OCI-LY7 (cell line): Measurements from ENCODE around the gene RFT1. TPM values are rescaled to one million over a fixed set of nuclear protein-coding genes. Genes with fewer than 3 reads are reported as not detected.

ENCODE experiments used
- BruUV-seq: library from RNA; stranded (reverse); fragments of 400-500 nt; replicated peaks from 2 replicates; lab custom pipeline; 2021; lab: Mats Ljungman, UMichigan
- CTCF ChIA-PET: fragments of 300-600 bp; sonication (Branson Sonifier 250); formaldehyde crosslinking; loops from one replicate; lab custom pipeline; 2022; ENCODE audit warnings: antibody characterized with exemption; ENCODE audit not compliant: unreplicated experiment; lab: Charles Lee
- POLR2A ChIA-PET: fragments of 300-600 bp; sonication (Branson Sonifier 250); formaldehyde crosslinking; loops from one replicate; lab custom pipeline; 2022; ENCODE audit warnings: antibody characterized with exemption; lab: Charles Lee
- DNase-seq: peaks from one replicate; pipeline ENCODE4 v3.0.0-alpha.2; 2015; ENCODE audit warnings: low spot score
- H2AFZ ChIP-seq: fragments of 200-600 bp; sonication (generic), shearing (Covaris generic); 2 replicates; pipeline ENCODE4 v1.6.1; 2014; ENCODE audit warnings: mild to moderate bottlenecking, antibody characterized with exemption, low read length, moderate library complexity
- H3K27ac ChIP-seq: fragments of 200-600 bp; sonication (generic); 2 replicates; pipeline ENCODE4 v1.5.1; 2014; ENCODE audit warnings: mixed run types, low read depth, mild to moderate bottlenecking, moderate library complexity, low read length, inconsistent platforms; ENCODE audit not compliant: poor library complexity, severe bottlenecking
- H3K36me3 ChIP-seq: fragments of 200-600 bp; sonication (generic); 2 replicates; pipeline ENCODE4 v1.6.1; 2014; ENCODE audit warnings: mild to moderate bottlenecking, antibody characterized with exemption, low read length, moderate library complexity, mixed read lengths; ENCODE audit not compliant: insufficient read depth
- H3K4me1 ChIP-seq: fragments of 200-600 bp; sonication (generic); 2 replicates; pipeline ENCODE4 v1.5.1; 2014; ENCODE audit warnings: mild to moderate bottlenecking, low read length; ENCODE audit not compliant: insufficient read depth, poor library complexity, severe bottlenecking
- H3K4me2 ChIP-seq: fragments of 200-600 bp; sonication (generic); 2 replicates; pipeline ENCODE4 v1.6.1; 2014; ENCODE audit warnings: mild to moderate bottlenecking, low read length
- H3K4me3 ChIP-seq: fragments of 200-600 bp; sonication (generic); 2 replicates; pipeline ENCODE4 v1.5.1; 2014; ENCODE audit warnings: mild to moderate bottlenecking, low read depth, low read length; ENCODE audit not compliant: poor library complexity, severe bottlenecking
- H3K79me2 ChIP-seq: fragments of 200-600 bp; sonication (generic); 2 replicates; pipeline ENCODE4 v1.6.1; 2016; ENCODE audit warnings: low read depth, mild to moderate bottlenecking, low read length, moderate library complexity, mixed read lengths; ENCODE audit not compliant: insufficient read depth
- H3K9me2 ChIP-seq: fragments of 200-600 bp; sonication (generic); 2 replicates; pipeline ENCODE4 v1.6.1; 2016; ENCODE audit warnings: mild to moderate bottlenecking, low read length, mixed read lengths; ENCODE audit not compliant: insufficient read depth
- H3K9me3 ChIP-seq: fragments of 200-600 bp; sonication (generic); 2 replicates; pipeline ENCODE4 v1.6.1; 2014; ENCODE audit warnings: mild to moderate bottlenecking, mixed run types, low read length, mixed read lengths
- H4K20me1 ChIP-seq: fragments of 200-600 bp; sonication (generic); 2 replicates; pipeline ENCODE4 v1.6.1; 2014; ENCODE audit warnings: mild to moderate bottlenecking, antibody characterized with exemption, low read length, moderate library complexity, mixed read lengths; ENCODE audit not compliant: insufficient read depth
- CTCF ChIP-seq: fragments of 200-600 bp; sonication (generic); conservative IDR thresholded peaks from 2 replicates; pipeline ENCODE4 v1.5.1; 2014; ENCODE audit warnings: mild to moderate bottlenecking, antibody characterized with exemption, low read length, moderate library complexity, mixed read lengths
- EZH2phosphoT487 ChIP-seq: fragments of 200-600 bp; sonication (generic); IDR thresholded peaks from 2 replicates; pipeline ENCODE4 v1.6.1; 2018; ENCODE audit warnings: low read depth, borderline replicate concordance, mild to moderate bottlenecking, mixed run types, antibody characterized with exemption, low read length, moderate library complexity, mixed read lengths
- intact Hi-C: fragments of 100-400 bp; cut with micrococcal nuclease; formaldehyde crosslinking; loops from one replicate; pipeline ENCODE4 v1.10.0; 2022; ENCODE audit not compliant: unreplicated experiment
- total RNA-seq, 2 experiments: library from RNA; depleted of rRNA in 1 of 2; stranded (reverse); fragments of >200 nt in 1 of 2; shearing (Covaris generic) in 1 of 2; gene quantifications; 2 replicates each; pipeline ENCODE4 v1.2.3, GENCODE V29; 2014 to 2022

Gene RFT1
- total RNA-seq, 2 experiments from 2014 or later, result 9.9 to 34.7 TPM

- peak overlapping the region; percentile 45 for H3K27ac ChIP-seq
- intact Hi-C loops, result no loop called here
- peaks cover 46% of the 10 kb centered on the region for H3K4me1 ChIP-seq
- ChIA-PET CTCF (interaction anchor here (0.6 to 1.3 kb wide), 4 partner anchors 22 to 59 kb away, joined by 3 to 4 read pairs (median 3); no protein-coding TSS in a partner anchor), POLR2A (interaction anchor here (0.6 to 2.6 kb wide), 14 partner anchors 9 to 172 kb away, joined by 3 to 9 read pairs (median 3); no protein-coding TSS in a partner anchor)
- H3K9me3 ChIP-seq, result no peaks in the 10 kb centered on the region
- peak; percentile 66 for DNase-seq
- no peaks in the 10 kb centered on the region for H3K79me2 ChIP-seq
- H4K20me1 ChIP-seq, result no peaks in the 10 kb centered on the region
- H3K36me3 ChIP-seq, result no peaks in the 10 kb centered on the region
- BruUV-seq, result no TSS peak
- no peaks in the 10 kb centered on the region for H3K9me2 ChIP-seq
- peak overlapping the region; percentile 40 for H3K4me2 ChIP-seq
- no peak overlapping the region for H3K4me3 ChIP-seq
- TF ChIP-seq EZH2phosphoT487 (no peak), CTCF (no peak)
- H2AFZ ChIP-seq, result peak overlapping the region; percentile 54; the same call in 1 of the 2 replicates
Measured at GRCh38 chr3:53137221-53137620, 7.0 kb upstream of the RFT1 start.

GRCh38 chr3:53134631-53135232 is 4.5 kb upstream of the RFT1 start:
- intact Hi-C loops, result loop anchor here (1.0 to 2.0 kb wide), 2 partner anchors 34 to 62 kb away; no protein-coding TSS in a partner anchor
- Histone ChIP-seq H3K9me3 (no peaks in the 10 kb centered on the region), H3K79me2 (peaks cover 5% of the 10 kb centered on the region), H3K27ac (no peak overlapping the region), H3K4me1 (peaks cover 48% of the 10 kb centered on the region), H3K4me2 (no peak overlapping the region), H4K20me1 (no peaks in the 10 kb centered on the region), H3K4me3 (no peak overlapping the region), H2AFZ (no peak overlapping the region), H3K36me3 (no peaks in the 10 kb centered on the region), H3K9me2 (no peaks in the 10 kb centered on the region)
- ChIA-PET CTCF (interaction anchor here (1.0 to 1.7 kb wide), 6 partner anchors 24 to 63 kb away, joined by 4 to 9 read pairs (median 6); partner anchors contain the start of gene PRKCD), POLR2A (interaction anchor here (0.6 to 4.3 kb wide), 8 partner anchors 9 to 608 kb away, joined by 3 to 19 read pairs (median 4); partner anchors contain the start of gene PRKCD)
- no TSS peak for BruUV-seq
- peak; percentile 85 for DNase-seq
- TF ChIP-seq CTCF (peak; percentile 90), EZH2phosphoT487 (no peak)

- Histone ChIP-seq H3K36me3 (peaks cover 6% of the 10 kb centered on the region; the same call in 1 of the 2 replicates), H2AFZ (no peak overlapping the region), H3K9me2 (no peaks in the 10 kb centered on the region), H3K4me2 (no peak overlapping the region), H3K4me3 (no peak overlapping the region), H3K27ac (no peak overlapping the region), H3K4me1 (peaks cover 48% of the 10 kb centered on the region), H3K9me3 (no peaks in the 10 kb centered on the region), H3K79me2 (peaks cover 21% of the 10 kb centered on the region), H4K20me1 (no peaks in the 10 kb centered on the region)
- DNase-seq, result no peak
- no TSS peak for BruUV-seq
- ChIA-PET CTCF (interaction anchor here (0.6 to 2.0 kb wide), 3 partner anchors 61 to 65 kb away, joined by 4 to 8 read pairs (median 5); no protein-coding TSS in a partner anchor), POLR2A (interaction anchor here (0.5 to 4.3 kb wide), 6 partner anchors 14 to 1051 kb away, joined by 3 to 19 read pairs (median 4); no protein-coding TSS in a partner anchor)
- intact Hi-C loops, result no loop called here
- TF ChIP-seq EZH2phosphoT487 (no peak), CTCF (no peak)
Measured at GRCh38 chr3:53132347-53132746, 2.1 kb upstream of the RFT1 start.
